Sigmoid colon (tissue), 4 donors: ENCODE data around the gene BANK1.

Experiments
- POLR2A ChIP-seq, 2 donors: fragments of 450-650 bp; IDR thresholded peaks; one replicate each; pipeline ENCODE4 v1.6.1; 2016; ENCODE audit warnings: antibody characterized with exemption in 2 of 2, mild to moderate bottlenecking in 2 of 2, moderate library complexity in 2 of 2
- POLR2AphosphoS5 ChIP-seq, 4 donors: sonication (generic); formaldehyde crosslinking; IDR thresholded peaks; one replicate each; pipeline ENCODE4 v1.6.1; 2017; ENCODE audit warnings: antibody characterized with exemption in 4 of 4
- TF ChIP-seq, protein P1 (sequence below), 4 experiments: fragments of 450-650 bp in 3 of 4; fragments of 200-600 bp in 1 of 4; IDR thresholded peaks; one replicate each; pipeline ENCODE4 v1.5.1; 2016 to 2019; ENCODE audit warnings: antibody characterized with exemption in 4 of 4, mild to moderate bottlenecking in 3 of 4, moderate library complexity in 2 of 4

DNA sequence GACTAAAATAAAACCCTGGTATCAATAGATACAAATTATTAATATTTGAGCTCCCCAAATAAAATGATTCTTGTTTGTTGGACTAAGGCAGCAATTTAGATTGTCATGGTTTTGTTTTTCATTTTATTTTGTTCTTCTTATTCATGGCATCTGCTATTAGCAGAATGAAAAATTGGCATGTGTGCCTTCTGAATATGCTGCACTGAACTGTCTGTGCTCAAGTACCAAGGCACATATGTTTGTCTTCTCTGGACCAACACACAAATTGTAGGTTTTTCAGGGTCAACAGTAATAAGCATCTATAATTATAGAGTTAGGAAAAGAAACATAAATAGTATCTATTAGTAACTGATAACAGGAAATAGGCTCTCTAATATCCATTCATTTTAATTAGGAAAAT lies 121.1 kb downstream of the BANK1 start:
- TF ChIP-seq, protein P1, sequence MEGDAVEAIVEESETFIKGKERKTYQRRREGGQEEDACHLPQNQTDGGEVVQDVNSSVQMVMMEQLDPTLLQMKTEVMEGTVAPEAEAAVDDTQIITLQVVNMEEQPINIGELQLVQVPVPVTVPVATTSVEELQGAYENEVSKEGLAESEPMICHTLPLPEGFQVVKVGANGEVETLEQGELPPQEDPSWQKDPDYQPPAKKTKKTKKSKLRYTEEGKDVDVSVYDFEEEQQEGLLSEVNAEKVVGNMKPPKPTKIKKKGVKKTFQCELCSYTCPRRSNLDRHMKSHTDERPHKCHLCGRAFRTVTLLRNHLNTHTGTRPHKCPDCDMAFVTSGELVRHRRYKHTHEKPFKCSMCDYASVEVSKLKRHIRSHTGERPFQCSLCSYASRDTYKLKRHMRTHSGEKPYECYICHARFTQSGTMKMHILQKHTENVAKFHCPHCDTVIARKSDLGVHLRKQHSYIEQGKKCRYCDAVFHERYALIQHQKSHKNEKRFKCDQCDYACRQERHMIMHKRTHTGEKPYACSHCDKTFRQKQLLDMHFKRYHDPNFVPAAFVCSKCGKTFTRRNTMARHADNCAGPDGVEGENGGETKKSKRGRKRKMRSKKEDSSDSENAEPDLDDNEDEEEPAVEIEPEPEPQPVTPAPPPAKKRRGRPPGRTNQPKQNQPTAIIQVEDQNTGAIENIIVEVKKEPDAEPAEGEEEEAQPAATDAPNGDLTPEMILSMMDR (IDR thresholded peaks at IDR 0.05) = no peak
- TF ChIP-seq POLR2A (IDR thresholded peaks at IDR 0.05) = no peak
- TF ChIP-seq POLR2AphosphoS5 (IDR thresholded peaks at IDR 0.05) = no peak
